Measurements from ENCODE around the gene CDK7. TPM values are rescaled to one million over a fixed set of nuclear protein-coding genes. Genes with fewer than 3 reads are reported as not detected.

CDK7 gene
- polyA plus RNA-seq, 1 of the 3 experiments (the other 2 are of a cell fraction), result 44.2 TPM

- TF ChIP-seq FOSL2 (IDR thresholded peaks at IDR 0.05; ENCODE audit: borderline replicate concordance, low read depth), result no peak
- TF ChIP-seq TEAD4 (IDR thresholded peaks at IDR 0.05; ENCODE audit: borderline replicate concordance, insufficient read depth), result no peak
- peak; percentile 97 for TF ChIP-seq SIN3A (IDR thresholded peaks at IDR 0.05; ENCODE audit: borderline replicate concordance, low read depth, low read length)
- 0 out of 2 replicates have a peak, but pooled peaks have one; percentile 5 for TF ChIP-seq SMC3 (IDR thresholded peaks at IDR 0.05; ENCODE audit: low read depth, low read length)
- TF ChIP-seq TAF1 (IDR thresholded peaks at IDR 0.05; ENCODE audit: borderline replicate concordance, low read depth, low read length), result peak; percentile 67; the same call in 1 of the 2 replicates
- TF ChIP-seq ELF1 (IDR thresholded peaks at IDR 0.05), result peak; percentile 86
- peak; percentile 83 for TF ChIP-seq GABPA (IDR thresholded peaks at IDR 0.05; ENCODE audit: low read depth)
These were observed at the start of gene CDK7 (continued) for GRCh38 chr5:69234457-69235268.

GRCh38 chr5:69187342-69187741, 47.3 kb upstream of the CDK7 start:
- no peaks in the 10 kb centered on the region for H3K27me3 ChIP-seq (ENCODE audit: insufficient read depth)
- ChIA-PET POLR2A (no interaction called here), CTCF (no interaction called here)
- H3K9ac ChIP-seq, result no peak overlapping the region
- H2AFZ ChIP-seq (ENCODE audit: low read depth), result no peak overlapping the region
- H3K79me2 ChIP-seq (ENCODE audit: insufficient read depth), result peaks cover 29% of the 10 kb centered on the region
- no peaks in the 10 kb centered on the region for H4K20me1 ChIP-seq (ENCODE audit: insufficient read depth)
- peaks cover 17% of the 10 kb centered on the region for H3F3A ChIP-seq (replicated peaks; ENCODE audit: insufficient read depth)
- H3K4me2 ChIP-seq, result no peak overlapping the region
- WGBS (ENCODE audit: low lambda C conversion rate), result 90% methylated on average over 2 of the region's 2 CpGs
- H3K9me2 ChIP-seq, result no peaks in the 10 kb centered on the region
- H3K9me3 ChIP-seq, result no peaks in the 10 kb centered on the region
- H3K4me1 ChIP-seq (ENCODE audit: control insufficient read depth in 1 of 2, insufficient read depth in 2 of 2, low read depth in 1 of 2, low read length in 1 of 2), result peaks cover 0 to 3% of the 10 kb centered on the region in 2 experiments; a peak in 1 of 4 replicates
- H3K36me3 ChIP-seq (replicated peaks in 1 of 2; ENCODE audit: control insufficient read depth in 1 of 2, insufficient read depth in 2 of 2, low read length in 1 of 2), result peaks cover 0 to 7% of the 10 kb centered on the region in 2 experiments
- no peak overlapping the region for H3K27ac ChIP-seq (ENCODE audit: low read depth in 2 of 2, low read length in 1 of 2)
- H3K4me3 ChIP-seq (ENCODE audit: low read depth in 2 of 2, low read length in 1 of 2), result no peak overlapping the region
- TF ChIP-seq GABPA (IDR thresholded peaks at IDR 0.05; ENCODE audit: low read depth), result no peak
- no peak for TF ChIP-seq RFX5 (IDR thresholded peaks at IDR 0.05; ENCODE audit: low read length)
- no peak for TF ChIP-seq TAF1 (IDR thresholded peaks at IDR 0.05; ENCODE audit: borderline replicate concordance, low read depth, low read length)
- no peak for TF ChIP-seq CHD2 (IDR thresholded peaks at IDR 0.05; ENCODE audit: low read length, partially characterized antibody)
- no peak for TF ChIP-seq GATA2 (CRISPR knock-in tag; IDR thresholded peaks at IDR 0.05)
- no peak for TF ChIP-seq YY1 (IDR thresholded peaks at IDR 0.05; ENCODE audit: low read depth)
- no peak for TF ChIP-seq JUND (IDR thresholded peaks at IDR 0.05)
- TF ChIP-seq EZH2phosphoT487 (IDR thresholded peaks at IDR 0.05; ENCODE audit: borderline replicate concordance, low read depth), result no peak
- no peak for TF ChIP-seq FOSL2 (IDR thresholded peaks at IDR 0.05; ENCODE audit: borderline replicate concordance, low read depth)
- no peak for DNase-seq

- no peak for DNase-seq
- Histone ChIP-seq H3K27ac (ENCODE audit: low read depth in 2 of 2, low read length in 1 of 2) (peak overlapping the region; percentile 90 to 92), H3K79me2 (ENCODE audit: insufficient read depth) (peaks cover 29% of the 10 kb centered on the region), H3K27me3 (ENCODE audit: insufficient read depth) (no peaks in the 10 kb centered on the region), H3K9ac (peak overlapping the region; percentile 93), H3K4me2 (peak overlapping the region; percentile 84), H3K4me3 (ENCODE audit: low read depth in 2 of 2, low read length in 1 of 2) (peak overlapping the region; percentile 73 to 87), H3K9me2 (no peaks in the 10 kb centered on the region), H3K9me3 (no peaks in the 10 kb centered on the region), H3K4me1 (ENCODE audit: control insufficient read depth in 1 of 2, insufficient read depth in 2 of 2, low read depth in 1 of 2, low read length in 1 of 2) (peaks cover 0 to 3% of the 10 kb centered on the region in 2 experiments; a peak in 1 of 4 replicates), H2AFZ (ENCODE audit: low read depth) (peak overlapping the region; percentile 89), H3K36me3 (replicated peaks in 1 of 2; ENCODE audit: control insufficient read depth in 1 of 2, insufficient read depth in 2 of 2, low read length in 1 of 2) (peaks cover 0 to 7% of the 10 kb centered on the region in 2 experiments), H4K20me1 (ENCODE audit: insufficient read depth) (no peaks in the 10 kb centered on the region), H3F3A (replicated peaks; ENCODE audit: insufficient read depth) (peaks cover 17% of the 10 kb centered on the region)
- 2% methylated on average over 8 of the region's 8 CpGs for WGBS (ENCODE audit: low lambda C conversion rate)
- no peak for TF ChIP-seq USF1 (IDR thresholded peaks at IDR 0.05; ENCODE audit: borderline replicate concordance, low read depth)
- no peak for TF ChIP-seq NFIC (IDR thresholded peaks at IDR 0.05; ENCODE audit: borderline replicate concordance)
- no peak for TF ChIP-seq FOXM1 (IDR thresholded peaks at IDR 0.05; ENCODE audit: low read depth)
- no peak for TF ChIP-seq TAF1 (IDR thresholded peaks at IDR 0.05; ENCODE audit: borderline replicate concordance, low read depth, low read length)
- no peak for TF ChIP-seq RAD21 (IDR thresholded peaks at IDR 0.05; ENCODE audit: low read length)
- ChIA-PET CTCF (interaction anchor here (2.3 kb wide), 1 partner anchor 96 kb away, joined by 8 read pairs; the partner anchor contains the start of gene SLC30A5), POLR2A (interaction anchor here (1.7 kb wide), 1 partner anchor 21 kb away, joined by 8 read pairs; the partner anchor contains the start of gene CCNB1)
These were observed 45.9 kb upstream of the CDK7 start for GRCh38 chr5:69188811-69189161.

Measured in SK-N-SH (cell line).